Liver (tissue), 9 donors: Measurements from ENCODE around the gene PDE4D. TPM values are rescaled to one million over a fixed set of nuclear protein-coding genes. Genes with fewer than 3 reads are reported as not detected.

ENCODE experiments used
- DNase-seq: peaks from one replicate; pipeline ENCODE4 v3.0.0-alpha.2; 2017; ENCODE audit warnings: low spot score
- H3K27ac ChIP-seq, 2 donors: one replicate each; pipeline ENCODE4 v1.7.0; 2013; ENCODE audit warnings: inconsistent platforms in 2 of 2, low read length in 2 of 2, control low read depth in 1 of 2, low read depth in 1 of 2, mild to moderate bottlenecking in 1 of 2
- H3K27me3 ChIP-seq, 4 donors: one replicate each; pipeline versions ENCODE4 v1.6.1 to v1.7.0; 2013; ENCODE audit warnings: low read length in 3 of 4, inconsistent platforms in 1 of 4, mild to moderate bottlenecking in 1 of 4, moderate library complexity in 1 of 4; ENCODE audit not compliant: control insufficient read depth in 4 of 4, insufficient read depth in 4 of 4
- H3K36me3 ChIP-seq, 4 donors: one replicate each; pipeline versions ENCODE4 v1.6.1 to v1.7.0; 2013; ENCODE audit warnings: low read length in 3 of 4, mild to moderate bottlenecking in 3 of 4, low read depth in 1 of 4, moderate library complexity in 1 of 4; ENCODE audit not compliant: control insufficient read depth in 4 of 4, insufficient read depth in 3 of 4
- H3K4me1 ChIP-seq, 4 donors: one replicate each; pipeline versions ENCODE4 v1.6.1 to v1.7.0; 2013; ENCODE audit warnings: low read length in 3 of 4, mild to moderate bottlenecking in 3 of 4, moderate library complexity in 1 of 4; ENCODE audit not compliant: control insufficient read depth in 4 of 4, insufficient read depth in 4 of 4
- H3K4me3 ChIP-seq, 3 donors: one replicate each; pipeline versions ENCODE4 v1.6.1 to v1.7.0; 2013; ENCODE audit warnings: low read length in 3 of 3, control low read depth in 1 of 3, low read depth in 1 of 3, mild to moderate bottlenecking in 1 of 3
- H3K9ac ChIP-seq, 2 donors: one replicate each; pipeline ENCODE4 v1.7.0; 2013; ENCODE audit warnings: low read length in 2 of 2, mild to moderate bottlenecking in 2 of 2, moderate library complexity in 2 of 2, control low read depth in 1 of 2, low read depth in 1 of 2
- H3K9me3 ChIP-seq, 4 donors: one replicate each; pipeline versions ENCODE4 v1.6.1 to v1.7.0; 2013; ENCODE audit warnings: low read length in 3 of 4; ENCODE audit not compliant: control insufficient read depth in 4 of 4
- ATF3 ChIP-seq: IDR thresholded peaks from 2 replicates; pipeline ENCODE4 v1.6.1; 2016; ENCODE audit warnings: antibody characterized with exemption
- EGR1 ChIP-seq, 2 donors: IDR thresholded peaks; 2 replicates each; pipeline ENCODE4 v1.6.1; 2016 to 2018; ENCODE audit warnings: antibody characterized with exemption in 2 of 2, low read depth in 2 of 2
- FOXA1 ChIP-seq: IDR thresholded peaks from 2 replicates; pipeline ENCODE4 v1.6.1; 2016; ENCODE audit warnings: antibody characterized with exemption
- FOXA2 ChIP-seq: IDR thresholded peaks from 2 replicates; pipeline ENCODE4 v1.6.1; 2016; ENCODE audit warnings: antibody characterized with exemption
- GABPA ChIP-seq, 2 donors: IDR thresholded peaks in 1 of 2; conservative IDR thresholded peaks in 1 of 2; 2 replicates each; pipeline ENCODE4 v1.6.1; 2016; ENCODE audit warnings: antibody characterized with exemption in 2 of 2, mild to moderate bottlenecking in 1 of 2, moderate library complexity in 1 of 2
- HNF4A ChIP-seq, 2 donors: conservative IDR thresholded peaks; 2 replicates each; pipeline ENCODE4 v1.6.1; 2016; ENCODE audit warnings: antibody characterized with exemption in 2 of 2, mild to moderate bottlenecking in 2 of 2
- HNF4G ChIP-seq: IDR thresholded peaks from 2 replicates; pipeline ENCODE4 v1.6.1; 2016; ENCODE audit warnings: antibody characterized with exemption
- JUND ChIP-seq, 2 donors: IDR thresholded peaks; 2 replicates each; pipeline ENCODE4 v1.6.1; 2016; ENCODE audit warnings: antibody characterized with exemption in 2 of 2
- NR2F2 ChIP-seq: IDR thresholded peaks from 2 replicates; pipeline ENCODE4 v1.6.1; 2016; ENCODE audit warnings: antibody characterized with exemption
- RAD21 ChIP-seq, 2 donors: IDR thresholded peaks; 2 replicates each; pipeline ENCODE4 v1.6.1; 2016; ENCODE audit warnings: antibody characterized with exemption in 2 of 2, mild to moderate bottlenecking in 2 of 2
- RXRA ChIP-seq, 2 donors: IDR thresholded peaks; 2 replicates each; pipeline ENCODE4 v1.6.1; 2017 to 2018; ENCODE audit warnings: antibody characterized with exemption in 2 of 2, mild to moderate bottlenecking in 1 of 2
- SP1 ChIP-seq: IDR thresholded peaks from 2 replicates; pipeline ENCODE4 v1.6.1; 2018; ENCODE audit warnings: antibody characterized with exemption, mild to moderate bottlenecking
- TAF1 ChIP-seq: conservative IDR thresholded peaks from 2 replicates; pipeline ENCODE4 v1.6.1; 2016; ENCODE audit warnings: antibody characterized with exemption, mild to moderate bottlenecking
- YY1 ChIP-seq: IDR thresholded peaks from 2 replicates; pipeline ENCODE4 v1.6.1; 2016; ENCODE audit warnings: antibody characterized with exemption, mild to moderate bottlenecking
- ZBTB33 ChIP-seq: IDR thresholded peaks from 2 replicates; pipeline ENCODE4 v1.6.1; 2016; ENCODE audit warnings: antibody characterized with exemption
- WGBS: extraction: QIAGEN DNeasy Blood & Tissue Kit; methylation state at CpG from one replicate; pipeline ENCODE4 v1.1.7; 2013; 5-methylcytosine and 5-hydroxymethylcytosine counted together
- polyA plus RNA-seq, 2 donors: library from polyadenylated mRNA; stranded (reverse) in 1 of 2; unstranded in 1 of 2; fragments of 200-250 nt in 1 of 2; fragments of >200 nt in 1 of 2; fragmentation: Nextera tagmentation in 1 of 2; extraction: Ambion mirVana in 1 of 2; gene quantifications; one replicate each; pipeline versions ENCODE4 v1.2.1 to v1.2.3, GENCODE V29; 2013 to 2015
- total RNA-seq, 2 donors: library from RNA; depleted of rRNA; stranded (reverse); fragments of >200 nt; gene quantifications; one replicate each; pipeline ENCODE4 v1.2.3, GENCODE V29; 2014
- TF ChIP-seq, protein P1 (sequence below): IDR thresholded peaks from 2 replicates; pipeline ENCODE4 v1.6.1; 2016; ENCODE audit warnings: antibody characterized with exemption
- TF ChIP-seq, protein P2 (sequence below): fragments of 150-350 bp; IDR thresholded peaks from 2 replicates; pipeline ENCODE4 v1.5.1; 2017; ENCODE audit warnings: improper control_type of control experiment, low read depth, low read length; ENCODE audit not compliant: missing input control
- TF ChIP-seq, protein P3 (sequence below): IDR thresholded peaks from 2 replicates; pipeline ENCODE4 v1.6.1; 2016; ENCODE audit warnings: antibody characterized with exemption, mild to moderate bottlenecking
- donor health status: healthy.
- donor health status: healthy.
- donor health status: healthy.
- donor health status: healthy.
- donor health status: healthy.

Gene PDE4D
- total and polyA plus RNA-seq, 4 donors: 0.67 to 11.9 (median 6.5) TPM

DNA sequence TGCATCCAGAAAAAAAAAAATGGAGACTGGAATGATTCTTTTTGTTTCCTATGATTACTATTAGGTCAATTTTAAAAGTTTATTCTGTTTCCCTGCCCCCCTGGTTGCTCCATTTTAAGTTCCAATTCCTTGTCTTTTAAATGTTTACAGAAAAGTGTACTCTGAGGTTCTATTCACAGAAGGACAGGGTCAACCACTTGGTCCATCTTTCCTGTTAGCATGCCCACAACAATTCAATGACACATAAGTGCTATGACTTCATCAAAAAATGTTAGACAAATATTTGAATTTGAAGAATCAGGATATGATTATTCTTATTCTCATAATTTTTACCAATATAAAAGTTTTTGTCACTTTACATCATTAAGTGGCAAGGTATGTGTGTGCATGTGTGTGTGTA lies 123.7 kb downstream of the PDE4D start:
- no peaks in the 10 kb centered on the region for H3K9me3 ChIP-seq
- TF ChIP-seq ATF3: no peak
- TF ChIP-seq, protein P1, sequence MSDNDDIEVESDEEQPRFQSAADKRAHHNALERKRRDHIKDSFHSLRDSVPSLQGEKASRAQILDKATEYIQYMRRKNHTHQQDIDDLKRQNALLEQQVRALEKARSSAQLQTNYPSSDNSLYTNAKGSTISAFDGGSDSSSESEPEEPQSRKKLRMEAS: no peak
- no peak for TF ChIP-seq HNF4A (conservative IDR thresholded peaks at IDR 0.05)
- no peak for TF ChIP-seq HNF4G
- no peak for TF ChIP-seq GABPA (IDR thresholded peaks at IDR 0.05 in 1 of 2, conservative IDR thresholded peaks at IDR 0.05 in 1 of 2)
- no peak for TF ChIP-seq RAD21 (IDR thresholded peaks at IDR 0.05)
- TF ChIP-seq TAF1: no peak
- no peak for TF ChIP-seq RXRA (IDR thresholded peaks at IDR 0.05)
- TF ChIP-seq, protein P2, sequence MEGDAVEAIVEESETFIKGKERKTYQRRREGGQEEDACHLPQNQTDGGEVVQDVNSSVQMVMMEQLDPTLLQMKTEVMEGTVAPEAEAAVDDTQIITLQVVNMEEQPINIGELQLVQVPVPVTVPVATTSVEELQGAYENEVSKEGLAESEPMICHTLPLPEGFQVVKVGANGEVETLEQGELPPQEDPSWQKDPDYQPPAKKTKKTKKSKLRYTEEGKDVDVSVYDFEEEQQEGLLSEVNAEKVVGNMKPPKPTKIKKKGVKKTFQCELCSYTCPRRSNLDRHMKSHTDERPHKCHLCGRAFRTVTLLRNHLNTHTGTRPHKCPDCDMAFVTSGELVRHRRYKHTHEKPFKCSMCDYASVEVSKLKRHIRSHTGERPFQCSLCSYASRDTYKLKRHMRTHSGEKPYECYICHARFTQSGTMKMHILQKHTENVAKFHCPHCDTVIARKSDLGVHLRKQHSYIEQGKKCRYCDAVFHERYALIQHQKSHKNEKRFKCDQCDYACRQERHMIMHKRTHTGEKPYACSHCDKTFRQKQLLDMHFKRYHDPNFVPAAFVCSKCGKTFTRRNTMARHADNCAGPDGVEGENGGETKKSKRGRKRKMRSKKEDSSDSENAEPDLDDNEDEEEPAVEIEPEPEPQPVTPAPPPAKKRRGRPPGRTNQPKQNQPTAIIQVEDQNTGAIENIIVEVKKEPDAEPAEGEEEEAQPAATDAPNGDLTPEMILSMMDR: no peak
- TF ChIP-seq, protein P3, sequence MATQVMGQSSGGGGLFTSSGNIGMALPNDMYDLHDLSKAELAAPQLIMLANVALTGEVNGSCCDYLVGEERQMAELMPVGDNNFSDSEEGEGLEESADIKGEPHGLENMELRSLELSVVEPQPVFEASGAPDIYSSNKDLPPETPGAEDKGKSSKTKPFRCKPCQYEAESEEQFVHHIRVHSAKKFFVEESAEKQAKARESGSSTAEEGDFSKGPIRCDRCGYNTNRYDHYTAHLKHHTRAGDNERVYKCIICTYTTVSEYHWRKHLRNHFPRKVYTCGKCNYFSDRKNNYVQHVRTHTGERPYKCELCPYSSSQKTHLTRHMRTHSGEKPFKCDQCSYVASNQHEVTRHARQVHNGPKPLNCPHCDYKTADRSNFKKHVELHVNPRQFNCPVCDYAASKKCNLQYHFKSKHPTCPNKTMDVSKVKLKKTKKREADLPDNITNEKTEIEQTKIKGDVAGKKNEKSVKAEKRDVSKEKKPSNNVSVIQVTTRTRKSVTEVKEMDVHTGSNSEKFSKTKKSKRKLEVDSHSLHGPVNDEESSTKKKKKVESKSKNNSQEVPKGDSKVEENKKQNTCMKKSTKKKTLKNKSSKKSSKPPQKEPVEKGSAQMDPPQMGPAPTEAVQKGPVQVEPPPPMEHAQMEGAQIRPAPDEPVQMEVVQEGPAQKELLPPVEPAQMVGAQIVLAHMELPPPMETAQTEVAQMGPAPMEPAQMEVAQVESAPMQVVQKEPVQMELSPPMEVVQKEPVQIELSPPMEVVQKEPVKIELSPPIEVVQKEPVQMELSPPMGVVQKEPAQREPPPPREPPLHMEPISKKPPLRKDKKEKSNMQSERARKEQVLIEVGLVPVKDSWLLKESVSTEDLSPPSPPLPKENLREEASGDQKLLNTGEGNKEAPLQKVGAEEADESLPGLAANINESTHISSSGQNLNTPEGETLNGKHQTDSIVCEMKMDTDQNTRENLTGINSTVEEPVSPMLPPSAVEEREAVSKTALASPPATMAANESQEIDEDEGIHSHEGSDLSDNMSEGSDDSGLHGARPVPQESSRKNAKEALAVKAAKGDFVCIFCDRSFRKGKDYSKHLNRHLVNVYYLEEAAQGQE: no peak
- TF ChIP-seq ZBTB33: no peak
- TF ChIP-seq JUND (IDR thresholded peaks at IDR 0.05): no peak
- TF ChIP-seq EGR1 (IDR thresholded peaks at IDR 0.05; ENCODE audit: low read depth in 2 of 2): no peak
- TF ChIP-seq SP1: no peak
- no peak for TF ChIP-seq YY1
- no peak overlapping the region for H3K4me3 ChIP-seq
- no peaks in the 10 kb centered on the region for H3K36me3 ChIP-seq
- DNase-seq: no peak
- H3K9ac ChIP-seq: no peak overlapping the region
- no peaks in the 10 kb centered on the region for H3K27me3 ChIP-seq
- H3K4me1 ChIP-seq: peaks cover 0 to 21% (median 8%) of the 10 kb centered on the region in 4 donors
- H3K27ac ChIP-seq: no peak overlapping the region

GRCh38 chr5:59769041-59769360 lies 124.5 kb downstream of the PDE4D start:
- TF ChIP-seq EGR1 (IDR thresholded peaks at IDR 0.05; ENCODE audit: low read depth in 2 of 2): no peak
- no peak for TF ChIP-seq ATF3
- TF ChIP-seq HNF4A (conservative IDR thresholded peaks at IDR 0.05): no peak
- TF ChIP-seq FOXA1: no peak
- TF ChIP-seq FOXA2: no peak
- TF ChIP-seq RXRA (IDR thresholded peaks at IDR 0.05): no peak
- TF ChIP-seq NR2F2: no peak
- TF ChIP-seq GABPA (IDR thresholded peaks at IDR 0.05 in 1 of 2, conservative IDR thresholded peaks at IDR 0.05 in 1 of 2): no peak
- TF ChIP-seq TAF1: no peak
- TF ChIP-seq, protein P1: no peak
- Histone ChIP-seq H3K27me3 (no peaks in the 10 kb centered on the region), H3K4me3 (peak overlapping the region; percentile 60 to 87 (median 68)), H3K27ac (peak overlapping the region; percentile 53 to 80), H3K9ac (no peak overlapping the region), H3K9me3 (no peaks in the 10 kb centered on the region), H3K36me3 (no peaks in the 10 kb centered on the region), H3K4me1 (peaks cover 0 to 21% (median 8%) of the 10 kb centered on the region in 4 donors)
- DNase-seq: no peak
- 14% methylated on average over 1 of the region's 1 CpG for WGBS
